Parathyroid adenoma (tissue), 2 donors: ENCODE measurements around the gene GLRX2.

ENCODE experiments used
- H2AFZ ChIP-seq: fragments of 300-600 bp; sonication (generic); one replicate; pipeline ENCODE4 v1.7.0; 2017; ENCODE audit warnings: antibody characterized with exemption, mild to moderate bottlenecking
- H3K27ac ChIP-seq: fragments of 300-600 bp; sonication (generic); one replicate; pipeline ENCODE4 v1.7.0; 2017
- H3K27me3 ChIP-seq: fragments of 300-600 bp; sonication (generic); one replicate; pipeline ENCODE4 v1.7.0; 2017; ENCODE audit warnings: low read length; ENCODE audit not compliant: control insufficient read depth, insufficient read depth
- H3K36me3 ChIP-seq: fragments of 300-600 bp; sonication (generic); one replicate; pipeline ENCODE4 v1.7.0; 2017; ENCODE audit warnings: low read length; ENCODE audit not compliant: control insufficient read depth, insufficient read depth
- H3K4me1 ChIP-seq: fragments of 300-600 bp; sonication (generic); one replicate; pipeline ENCODE4 v1.7.0; 2017; ENCODE audit warnings: control low read depth
- H3K4me2 ChIP-seq: fragments of 300-600 bp; sonication (generic); one replicate; pipeline ENCODE4 v1.7.0; 2017; ENCODE audit warnings: low read length
- H3K4me3 ChIP-seq: fragments of 300-600 bp; sonication (generic); one replicate; pipeline ENCODE4 v1.7.0; 2017; ENCODE audit warnings: low read depth, low read length
- H3K79me2 ChIP-seq: fragments of 300-600 bp; sonication (generic); one replicate; pipeline ENCODE4 v1.7.0; 2017; ENCODE audit warnings: control low read depth
- H3K9ac ChIP-seq: fragments of 300-600 bp; sonication (generic); one replicate; pipeline ENCODE4 v1.7.0; 2017; ENCODE audit warnings: mild to moderate bottlenecking
- H3K9me3 ChIP-seq: fragments of 300-600 bp; sonication (generic); one replicate; pipeline ENCODE4 v1.7.0; 2017; ENCODE audit warnings: low read length; ENCODE audit not compliant: control insufficient read depth
- CTCF ChIP-seq: fragments of 300-600 bp; sonication (generic); IDR thresholded peaks from one replicate; pipeline ENCODE4 v1.7.0; 2017; ENCODE audit warnings: antibody characterized with exemption, mild to moderate bottlenecking
- donor health status: primary hyperparathyroidism.

The GLRX2 gene

GRCh38 chr1:193142409-193142808, 37.2 kb upstream of the GLRX2 start:
- H3K27me3 ChIP-seq: no peaks in the 10 kb centered on the region
- TF ChIP-seq CTCF: no peak
- H3K36me3 ChIP-seq: no peaks in the 10 kb centered on the region
- no peak overlapping the region for H3K27ac ChIP-seq
- no peaks in the 10 kb centered on the region for H3K9me3 ChIP-seq
- H3K4me1 ChIP-seq: no peaks in the 10 kb centered on the region
- H3K4me3 ChIP-seq: no peak overlapping the region
- no peak overlapping the region for H3K9ac ChIP-seq
- H2AFZ ChIP-seq: no peak overlapping the region
- no peaks in the 10 kb centered on the region for H3K79me2 ChIP-seq
- no peak overlapping the region for H3K4me2 ChIP-seq

- Histone ChIP-seq H3K36me3 (no peaks in the 10 kb centered on the region), H2AFZ (no peak overlapping the region), H3K9ac (no peak overlapping the region), H3K27me3 (no peaks in the 10 kb centered on the region), H3K9me3 (no peaks in the 10 kb centered on the region), H3K79me2 (no peaks in the 10 kb centered on the region), H3K4me2 (no peak overlapping the region), H3K4me1 (no peaks in the 10 kb centered on the region), H3K4me3 (no peak overlapping the region), H3K27ac (no peak overlapping the region)
- TF ChIP-seq CTCF: no peak
These were observed 36.6 kb upstream of the GLRX2 start for GRCh38 chr1:193141804-193142203.

GRCh38 chr1:193140254-193140653, 35.0 kb upstream of the GLRX2 start:
- Histone ChIP-seq H2AFZ (no peak overlapping the region), H3K36me3 (no peaks in the 10 kb centered on the region)

GRCh38 chr1:193131266-193131860, 26.1 kb upstream of the GLRX2 start:
- Histone ChIP-seq H2AFZ (no peak overlapping the region), H3K79me2 (peaks cover 13% of the 10 kb centered on the region), H3K27ac (no peak overlapping the region), H3K9me3 (no peaks in the 10 kb centered on the region), H3K4me3 (no peak overlapping the region), H3K9ac (no peak overlapping the region), H3K27me3 (no peaks in the 10 kb centered on the region), H3K4me1 (no peaks in the 10 kb centered on the region), H3K4me2 (no peak overlapping the region), H3K36me3 (no peaks in the 10 kb centered on the region)
- TF ChIP-seq CTCF: no peak

More at GRCh38 chr1:193140254-193140653, 35.0 kb upstream of the GLRX2 start:
- Histone ChIP-seq H3K79me2 (no peaks in the 10 kb centered on the region), H3K4me3 (no peak overlapping the region), H3K27ac (no peak overlapping the region), H3K4me1 (no peaks in the 10 kb centered on the region), H3K9me3 (no peaks in the 10 kb centered on the region), H3K4me2 (no peak overlapping the region), H3K9ac (no peak overlapping the region), H3K27me3 (no peaks in the 10 kb centered on the region)
- no peak for TF ChIP-seq CTCF

GRCh38 chr1:193125369-193125768, 20.2 kb upstream of the GLRX2 start:
- Histone ChIP-seq H3K9me3 (no peaks in the 10 kb centered on the region), H3K27ac (no peak overlapping the region), H3K36me3 (no peaks in the 10 kb centered on the region), H3K4me1 (no peaks in the 10 kb centered on the region), H3K9ac (no peak overlapping the region), H2AFZ (no peak overlapping the region), H3K4me3 (no peak overlapping the region), H3K79me2 (peaks cover 9% of the 10 kb centered on the region), H3K27me3 (no peaks in the 10 kb centered on the region), H3K4me2 (no peak overlapping the region)
- no peak for TF ChIP-seq CTCF
